WTC11 (cell line): ENCODE measurements around the gene PIP.
"Not testable (repeated sequence)": the region's sequence is repeated elsewhere in the genome, so short reads cannot be mapped to it uniquely, and the experiment has no call there.

ENCODE experiments used
- CREB1 ChIP-seq: sonication (generic); formaldehyde crosslinking; IDR thresholded peaks from 2 replicates; pipeline ENCODE4 v1.8.0; 2023; ENCODE audit warnings: mild to moderate bottlenecking, missing genetic modification reagents
- TF ChIP-seq, protein P1 (sequence below): sonication (generic); formaldehyde crosslinking; IDR thresholded peaks from 2 replicates; pipeline ENCODE4 v1.8.1; 2023; ENCODE audit warnings: mild to moderate bottlenecking, missing genetic modification reagents
- TF ChIP-seq, protein P2 (sequence below): sonication (generic); formaldehyde crosslinking; IDR thresholded peaks from 2 replicates; pipeline ENCODE4 v1.8.0; 2022; ENCODE audit warnings: mild to moderate bottlenecking, missing genetic modification reagents
- TF ChIP-seq, protein P3 (sequence below): fragments of 200-600 bp; IDR thresholded peaks from 2 replicates; pipeline ENCODE4 v1.8.0; 2022; ENCODE audit warnings: antibody characterized with exemption

DNA sequence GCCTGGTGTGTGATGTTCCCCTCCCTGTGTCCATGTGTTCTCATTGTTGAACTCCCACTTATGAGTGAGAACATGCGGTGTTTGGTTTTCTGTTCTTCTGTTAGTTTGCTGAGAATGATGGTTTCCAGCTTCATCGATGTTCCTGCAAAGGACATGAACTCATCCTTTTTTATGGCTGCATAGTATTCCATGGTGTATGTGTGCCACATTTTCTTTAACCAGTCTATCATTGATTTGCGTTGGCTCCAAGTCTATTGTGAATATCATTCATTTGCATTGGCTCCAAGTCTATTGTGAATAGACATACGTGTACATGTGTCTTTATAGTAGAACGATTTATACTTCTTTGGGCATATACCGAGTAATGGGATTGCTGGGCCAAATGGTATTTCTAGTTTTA, 18.8 kb downstream of the PIP start:
- TF ChIP-seq, protein P1, sequence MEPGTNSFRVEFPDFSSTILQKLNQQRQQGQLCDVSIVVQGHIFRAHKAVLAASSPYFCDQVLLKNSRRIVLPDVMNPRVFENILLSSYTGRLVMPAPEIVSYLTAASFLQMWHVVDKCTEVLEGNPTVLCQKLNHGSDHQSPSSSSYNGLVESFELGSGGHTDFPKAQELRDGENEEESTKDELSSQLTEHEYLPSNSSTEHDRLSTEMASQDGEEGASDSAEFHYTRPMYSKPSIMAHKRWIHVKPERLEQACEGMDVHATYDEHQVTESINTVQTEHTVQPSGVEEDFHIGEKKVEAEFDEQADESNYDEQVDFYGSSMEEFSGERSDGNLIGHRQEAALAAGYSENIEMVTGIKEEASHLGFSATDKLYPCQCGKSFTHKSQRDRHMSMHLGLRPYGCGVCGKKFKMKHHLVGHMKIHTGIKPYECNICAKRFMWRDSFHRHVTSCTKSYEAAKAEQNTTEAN (CRISPR knock-in tag): not testable (repeated sequence)
- not testable (repeated sequence) for TF ChIP-seq CREB1
- TF ChIP-seq, protein P2, sequence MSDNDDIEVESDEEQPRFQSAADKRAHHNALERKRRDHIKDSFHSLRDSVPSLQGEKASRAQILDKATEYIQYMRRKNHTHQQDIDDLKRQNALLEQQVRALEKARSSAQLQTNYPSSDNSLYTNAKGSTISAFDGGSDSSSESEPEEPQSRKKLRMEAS: not testable (repeated sequence)
- TF ChIP-seq, protein P3, sequence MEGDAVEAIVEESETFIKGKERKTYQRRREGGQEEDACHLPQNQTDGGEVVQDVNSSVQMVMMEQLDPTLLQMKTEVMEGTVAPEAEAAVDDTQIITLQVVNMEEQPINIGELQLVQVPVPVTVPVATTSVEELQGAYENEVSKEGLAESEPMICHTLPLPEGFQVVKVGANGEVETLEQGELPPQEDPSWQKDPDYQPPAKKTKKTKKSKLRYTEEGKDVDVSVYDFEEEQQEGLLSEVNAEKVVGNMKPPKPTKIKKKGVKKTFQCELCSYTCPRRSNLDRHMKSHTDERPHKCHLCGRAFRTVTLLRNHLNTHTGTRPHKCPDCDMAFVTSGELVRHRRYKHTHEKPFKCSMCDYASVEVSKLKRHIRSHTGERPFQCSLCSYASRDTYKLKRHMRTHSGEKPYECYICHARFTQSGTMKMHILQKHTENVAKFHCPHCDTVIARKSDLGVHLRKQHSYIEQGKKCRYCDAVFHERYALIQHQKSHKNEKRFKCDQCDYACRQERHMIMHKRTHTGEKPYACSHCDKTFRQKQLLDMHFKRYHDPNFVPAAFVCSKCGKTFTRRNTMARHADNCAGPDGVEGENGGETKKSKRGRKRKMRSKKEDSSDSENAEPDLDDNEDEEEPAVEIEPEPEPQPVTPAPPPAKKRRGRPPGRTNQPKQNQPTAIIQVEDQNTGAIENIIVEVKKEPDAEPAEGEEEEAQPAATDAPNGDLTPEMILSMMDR: not testable (repeated sequence)
